ENCODE results near the gene PYGL. TPM values are rescaled to one million over a fixed set of nuclear protein-coding genes. Genes with fewer than 3 reads are reported as not detected.
A peak's percentile ranks its signal among the peaks of the same experiment; 100 is the strongest.

PYGL gene
- total RNA-seq: 10 to 100 TPM; 15.4 to 23.6 TPM

GRCh38 chr14:50943943-50944646 is at the start of gene PYGL:
TSS of gene PYGL (minus strand) at chr14:50944483. CDS start at chr14:50944403, 80 bp downstream.
- TF ChIP-seq, protein P1, sequence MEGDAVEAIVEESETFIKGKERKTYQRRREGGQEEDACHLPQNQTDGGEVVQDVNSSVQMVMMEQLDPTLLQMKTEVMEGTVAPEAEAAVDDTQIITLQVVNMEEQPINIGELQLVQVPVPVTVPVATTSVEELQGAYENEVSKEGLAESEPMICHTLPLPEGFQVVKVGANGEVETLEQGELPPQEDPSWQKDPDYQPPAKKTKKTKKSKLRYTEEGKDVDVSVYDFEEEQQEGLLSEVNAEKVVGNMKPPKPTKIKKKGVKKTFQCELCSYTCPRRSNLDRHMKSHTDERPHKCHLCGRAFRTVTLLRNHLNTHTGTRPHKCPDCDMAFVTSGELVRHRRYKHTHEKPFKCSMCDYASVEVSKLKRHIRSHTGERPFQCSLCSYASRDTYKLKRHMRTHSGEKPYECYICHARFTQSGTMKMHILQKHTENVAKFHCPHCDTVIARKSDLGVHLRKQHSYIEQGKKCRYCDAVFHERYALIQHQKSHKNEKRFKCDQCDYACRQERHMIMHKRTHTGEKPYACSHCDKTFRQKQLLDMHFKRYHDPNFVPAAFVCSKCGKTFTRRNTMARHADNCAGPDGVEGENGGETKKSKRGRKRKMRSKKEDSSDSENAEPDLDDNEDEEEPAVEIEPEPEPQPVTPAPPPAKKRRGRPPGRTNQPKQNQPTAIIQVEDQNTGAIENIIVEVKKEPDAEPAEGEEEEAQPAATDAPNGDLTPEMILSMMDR (IDR thresholded peaks at IDR 0.05): no peak
- peak; percentile 71 for TF ChIP-seq POLR2A (IDR thresholded peaks at IDR 0.05)
- no peak for TF ChIP-seq POLR2AphosphoS5 (IDR thresholded peaks at IDR 0.05)
- Histone ChIP-seq H3K4me3 (peak within 1 kb of the TSS; percentile 62 to 87), H3K36me3 (no peaks in the 10 kb centered on the region), H3K27me3 (replicated peaks; ENCODE audit: insufficient read depth) (no peaks in the 10 kb centered on the region), H3K4me1 (replicated peaks) (no peaks in the 10 kb centered on the region), H3K27ac (peak within 1 kb of the TSS; percentile 82 to 87), H3K9me3 (no peaks in the 10 kb centered on the region)
- WGBS: 0% methylated on average over 21 of the region's 74 CpGs
- intact Hi-C loops (cut with DNase I): no loop called here
- DNase-seq (ENCODE audit: low spot score): peak; percentile 65

DNA sequence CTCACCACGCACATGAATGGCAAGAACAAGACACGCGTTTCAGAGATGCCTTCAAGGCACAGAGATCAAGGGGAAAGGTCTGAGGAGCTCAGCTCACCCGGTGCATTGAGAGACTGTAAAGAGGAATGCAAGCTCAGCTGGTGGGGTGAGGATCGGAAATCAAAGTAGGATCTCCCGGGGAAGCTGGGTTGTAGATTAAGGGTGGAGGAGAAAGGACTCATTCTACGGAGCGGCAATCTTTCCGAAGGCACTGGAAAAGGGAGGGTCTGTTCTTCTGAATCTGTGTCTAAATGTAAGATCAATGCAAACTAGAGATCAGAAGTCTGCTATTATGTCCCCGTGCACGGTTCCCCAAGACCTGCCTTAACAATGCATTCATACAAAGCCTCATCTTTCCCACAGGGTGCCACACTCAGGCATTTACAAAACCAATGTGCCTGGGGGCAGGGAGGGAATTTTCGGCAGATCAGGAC is 41.6 kb upstream of the PYGL start:
- WGBS: 70% methylated on average over 12 of the region's 12 CpGs
- intact Hi-C loops (cut with DNase I): no loop called here
- DNase-seq (ENCODE audit: low spot score): no peak
- H3K27ac ChIP-seq: no peak overlapping the region
- H3K4me1 ChIP-seq (replicated peaks): no peaks in the 10 kb centered on the region
- TF ChIP-seq, protein P1 (IDR thresholded peaks at IDR 0.05): no peak
- no peak for TF ChIP-seq POLR2A (IDR thresholded peaks at IDR 0.05)
- no peak for TF ChIP-seq POLR2AphosphoS5 (IDR thresholded peaks at IDR 0.05)
- no peaks in the 10 kb centered on the region for H3K27me3 ChIP-seq (replicated peaks; ENCODE audit: insufficient read depth)
- H3K9me3 ChIP-seq: no peaks in the 10 kb centered on the region
- no peak overlapping the region for H3K4me3 ChIP-seq
- no peaks in the 10 kb centered on the region for H3K36me3 ChIP-seq

DNA sequence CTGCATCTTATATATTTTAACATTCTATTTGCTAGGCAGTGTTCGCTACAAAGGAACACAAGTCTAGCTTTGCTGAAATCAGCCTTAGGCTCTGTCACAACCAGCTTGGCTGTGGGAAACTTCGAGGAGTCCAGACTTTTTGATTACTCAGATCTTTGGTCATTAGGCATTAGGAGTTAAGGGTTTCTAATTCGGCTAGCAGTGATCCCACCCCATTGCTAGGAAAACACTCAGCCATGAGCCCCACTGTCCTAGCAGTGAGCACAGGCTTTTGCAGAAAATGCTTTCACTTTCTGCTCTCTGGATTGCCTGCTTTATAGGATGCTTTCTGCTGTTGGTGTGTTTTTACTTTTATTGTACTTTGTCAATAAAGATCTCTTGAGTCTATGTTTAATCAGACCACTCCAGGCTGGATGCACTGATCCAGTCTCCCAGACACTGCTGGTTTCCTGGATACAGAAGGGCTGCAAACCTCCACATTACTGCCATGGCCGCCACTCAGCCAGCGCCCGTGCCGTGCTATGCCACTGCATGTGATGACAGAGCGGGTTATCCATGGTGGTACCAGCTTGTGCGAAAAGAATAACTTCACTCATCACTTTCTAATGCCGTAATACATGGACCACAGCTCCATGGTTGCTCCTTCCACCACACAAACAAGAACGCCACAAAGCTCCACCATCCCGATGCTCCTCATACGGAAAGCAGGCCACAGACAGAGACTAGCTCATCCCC is 41.0 kb upstream of the PYGL start:
- intact Hi-C loops (cut with DNase I): no loop called here
- no peak for DNase-seq (ENCODE audit: low spot score)
- TF ChIP-seq, protein P1 (IDR thresholded peaks at IDR 0.05): no peak
- TF ChIP-seq POLR2A (IDR thresholded peaks at IDR 0.05) (no peak), POLR2AphosphoS5 (IDR thresholded peaks at IDR 0.05) (no peak)
- Histone ChIP-seq H3K4me3 (no peak overlapping the region), H3K9me3 (no peaks in the 10 kb centered on the region), H3K27me3 (replicated peaks; ENCODE audit: insufficient read depth) (no peaks in the 10 kb centered on the region), H3K36me3 (no peaks in the 10 kb centered on the region), H3K27ac (no peak overlapping the region), H3K4me1 (replicated peaks) (no peaks in the 10 kb centered on the region)
- WGBS: 83% methylated on average over 13 of the region's 13 CpGs

DNA sequence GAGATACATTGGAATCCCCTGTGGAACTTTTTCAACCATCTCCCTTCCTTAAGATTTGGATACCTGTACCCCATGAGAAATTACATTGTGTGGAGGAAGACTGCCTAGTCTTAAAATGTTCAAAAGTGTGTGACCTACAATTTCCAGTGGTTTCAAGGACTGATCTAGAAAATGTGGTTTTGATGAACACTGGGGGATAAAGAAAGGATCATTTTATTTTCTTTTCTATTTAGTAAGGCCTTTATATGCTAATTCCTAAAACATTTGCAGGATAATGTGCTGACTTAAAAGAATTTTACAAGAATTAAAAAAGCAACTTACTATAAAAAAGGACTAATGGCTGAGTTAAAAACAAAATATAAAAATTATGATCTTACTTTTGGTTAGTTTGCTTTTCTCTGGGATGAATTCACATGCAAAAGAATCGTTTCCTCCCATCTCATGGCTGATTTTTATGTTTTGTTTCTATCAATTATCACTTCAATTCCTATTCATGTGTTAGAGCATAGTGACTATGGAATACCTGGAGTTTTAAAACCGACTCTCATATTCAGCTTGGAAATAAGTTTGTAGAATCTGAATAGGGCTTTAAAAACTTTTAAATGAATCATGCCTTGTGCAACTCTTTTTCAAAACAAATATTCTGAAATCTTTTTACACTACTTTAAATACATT is 39.9 kb upstream of the PYGL start:
- no peak for DNase-seq (ENCODE audit: low spot score)
- H3K36me3 ChIP-seq: no peaks in the 10 kb centered on the region
- H3K4me1 ChIP-seq (replicated peaks): no peaks in the 10 kb centered on the region
- intact Hi-C loops (cut with DNase I): no loop called here
- H3K27ac ChIP-seq: no peak overlapping the region
- TF ChIP-seq, protein P1 (IDR thresholded peaks at IDR 0.05): no peak
- no peak for TF ChIP-seq POLR2A (IDR thresholded peaks at IDR 0.05)
- H3K4me3 ChIP-seq: no peak overlapping the region
- H3K9me3 ChIP-seq: no peaks in the 10 kb centered on the region
- H3K27me3 ChIP-seq (replicated peaks; ENCODE audit: insufficient read depth): no peaks in the 10 kb centered on the region
- 86% methylated on average over 2 of the region's 2 CpGs for WGBS
